NCI-H2029 (cell line): ENCODE measurements around the gene RETREG1.

ENCODE experiments used
- DNase-seq: peaks from one replicate; lab custom pipeline; 2025; lab: John Stamatoyannopoulos, UW

RETREG1 gene

GRCh38 chr5:16528382-16529110 lies 88.3 kb downstream of the RETREG1 start:
- no peak for DNase-seq

DNA sequence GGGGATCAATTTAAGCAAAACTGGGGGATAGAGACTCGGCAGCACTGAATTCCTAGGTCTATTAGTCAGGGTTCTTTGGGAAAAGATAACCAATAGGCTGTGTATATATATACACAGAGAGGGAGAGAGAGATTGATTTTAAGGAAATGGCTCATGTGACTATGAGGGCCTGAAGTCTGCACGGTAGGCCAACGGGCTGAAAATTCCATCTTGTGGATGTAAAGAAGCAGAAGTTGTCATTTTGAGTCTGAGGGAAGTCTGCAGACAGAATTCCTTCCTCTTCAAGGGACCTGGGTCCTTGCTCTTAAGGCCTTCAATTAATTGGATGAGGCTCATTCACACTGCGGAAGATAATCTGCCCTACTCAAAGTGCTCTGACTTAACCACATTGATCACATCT lies 91.1 kb downstream of the RETREG1 start:
- no peak for DNase-seq

- DNase-seq = no peak
These were observed 92.5 kb downstream of the RETREG1 start for GRCh38 chr5:16524286-16524685.

- DNase-seq = no peak
These were observed 95.0 kb downstream of the RETREG1 start for GRCh38 chr5:16521521-16522483.

GRCh38 chr5:16520841-16521240 lies 96.0 kb downstream of the RETREG1 start:
- peak; percentile 11 for DNase-seq

- DNase-seq = no peak
These were observed 97.4 kb downstream of the RETREG1 start for GRCh38 chr5:16519435-16519834.

DNA sequence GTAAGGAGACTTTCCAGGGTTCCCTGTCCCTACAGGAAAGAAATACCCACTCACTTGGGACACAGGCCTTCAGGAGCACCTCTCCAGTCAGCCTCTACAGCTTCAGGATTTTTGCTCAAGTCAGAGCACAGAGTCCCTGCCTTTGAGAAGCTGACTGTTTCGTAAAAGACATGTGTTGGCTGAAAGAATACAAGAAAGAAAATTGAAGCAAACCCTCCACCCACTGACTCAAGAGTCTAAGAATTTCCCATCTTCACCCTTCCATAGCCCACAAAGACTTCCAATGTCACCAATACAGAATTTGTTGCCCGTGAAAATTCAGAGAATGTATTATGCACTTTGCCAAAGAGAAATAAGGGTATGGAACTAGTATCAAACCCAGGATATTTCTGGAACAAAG lies 98.2 kb downstream of the RETREG1 start:
- DNase-seq = no peak

DNA sequence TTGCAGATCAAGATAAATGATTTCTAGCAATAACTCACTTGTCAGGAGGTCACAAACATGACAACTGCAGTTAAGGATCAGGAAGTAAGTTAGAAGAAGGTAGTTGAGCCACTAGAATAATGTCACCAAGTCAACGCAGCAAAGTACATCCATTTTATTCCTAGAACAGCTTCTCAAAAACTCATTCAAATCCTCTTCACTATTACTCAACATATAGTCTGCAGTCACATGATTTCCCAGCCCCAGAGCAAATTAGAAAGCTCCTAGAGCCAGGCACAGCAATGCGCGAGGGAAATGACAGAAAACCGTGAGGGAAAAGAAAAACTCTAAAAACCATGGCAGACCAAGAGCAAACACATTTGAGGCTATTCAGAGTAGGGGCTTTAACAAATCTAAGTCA lies 101.3 kb downstream of the RETREG1 start:
- DNase-seq = no peak

DNA sequence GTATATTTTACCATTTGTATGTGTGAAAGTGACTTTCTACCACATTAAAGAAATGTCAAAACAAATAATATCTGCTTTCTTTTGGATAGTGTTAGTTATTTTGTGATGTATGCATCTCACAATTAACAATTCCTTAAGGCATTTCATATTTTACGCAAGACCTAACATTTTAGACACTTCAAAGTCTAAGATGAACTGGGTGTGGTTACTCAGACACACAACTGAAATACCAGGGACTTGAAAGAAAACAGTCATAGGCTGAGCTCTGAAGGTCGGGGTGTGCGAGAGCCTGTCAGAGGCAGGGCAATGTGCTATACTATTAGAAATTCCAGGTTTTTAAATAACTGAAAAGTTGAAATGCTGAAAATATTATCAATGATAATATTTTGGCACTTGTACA lies 106.7 kb downstream of the RETREG1 start:
- no peak for DNase-seq

DNA sequence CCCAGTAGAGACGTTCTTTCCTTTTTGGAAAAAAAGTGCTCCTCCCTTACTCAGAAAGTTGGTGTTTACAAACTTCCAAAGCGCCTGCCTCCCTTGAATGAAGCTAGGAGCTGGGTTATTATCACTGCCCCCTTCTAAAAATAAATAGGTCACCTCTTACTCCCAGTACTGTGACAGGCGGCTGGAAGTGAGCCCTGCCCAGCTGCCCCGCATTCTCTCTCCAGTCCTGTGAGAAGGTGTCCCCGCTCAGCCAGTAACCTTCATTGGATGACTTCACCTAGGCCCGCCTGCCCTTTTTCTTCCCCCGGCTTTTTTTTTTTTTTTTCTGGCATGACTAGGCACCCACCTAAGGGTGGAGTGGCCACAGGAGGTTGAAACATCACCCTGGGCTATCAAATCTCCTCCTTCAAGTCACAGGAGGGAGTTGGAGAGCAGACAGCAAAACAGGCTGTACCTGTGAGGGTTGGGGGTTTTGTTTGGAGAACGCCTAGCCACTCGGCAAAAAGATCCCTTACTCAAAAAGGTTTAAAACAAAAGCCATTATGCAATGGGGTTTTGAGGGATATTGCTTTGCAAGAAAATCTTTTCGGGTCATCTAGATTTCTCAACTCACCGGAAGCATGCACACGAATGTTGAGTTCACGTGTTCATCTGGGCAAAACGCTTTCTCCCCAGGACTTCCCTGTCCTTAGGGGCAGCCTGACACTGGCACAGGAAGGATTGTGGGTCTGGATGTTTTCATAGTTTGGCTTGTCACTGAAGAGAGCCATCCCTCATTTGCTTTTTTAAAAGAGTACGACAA lies 107.9 kb downstream of the RETREG1 start:
- DNase-seq = no peak

GRCh38 chr5:16507716-16508115 lies 109.1 kb downstream of the RETREG1 start:
- no peak for DNase-seq

DNA sequence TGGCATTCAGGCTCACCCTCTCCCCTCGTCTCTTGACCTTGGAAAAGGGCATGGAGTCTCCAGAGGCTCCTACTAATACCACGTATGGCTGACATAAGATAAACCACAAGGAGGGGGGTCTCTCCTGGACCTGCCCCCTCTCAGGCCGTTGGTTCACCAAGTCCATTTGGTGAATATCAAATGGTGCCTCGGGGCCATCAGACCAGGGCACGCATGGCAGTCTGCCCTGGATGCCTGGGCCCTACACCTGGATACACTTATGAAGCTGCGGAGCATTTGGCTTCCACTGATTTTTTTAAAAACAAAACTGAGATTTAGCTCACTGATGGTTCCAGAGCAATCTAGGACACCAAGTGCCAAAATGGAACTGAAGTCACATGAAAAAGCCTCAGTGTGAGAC lies 110.9 kb downstream of the RETREG1 start:
- no peak for DNase-seq

GRCh38 chr5:16505140-16505891 lies 111.5 kb downstream of the RETREG1 start:
- no peak for DNase-seq

DNA sequence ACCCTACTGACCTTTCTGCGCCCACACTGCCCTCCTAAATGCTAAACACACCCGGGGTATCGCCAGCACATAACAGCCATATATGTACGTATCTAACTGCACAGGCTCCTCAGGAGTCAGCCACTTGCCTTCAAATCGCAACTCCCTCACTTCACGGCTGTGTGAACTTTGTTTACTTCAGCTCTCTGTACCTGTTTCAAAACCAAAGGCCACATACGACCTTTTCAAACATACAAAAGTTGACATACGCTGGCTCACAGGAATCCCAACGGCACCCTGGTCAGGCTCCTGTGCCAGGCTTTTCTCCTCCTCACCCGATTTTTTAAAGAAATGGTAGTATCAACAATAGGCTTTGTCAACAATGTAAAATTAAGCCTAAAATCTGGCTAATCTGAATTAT lies 112.2 kb downstream of the RETREG1 start:
- DNase-seq = no peak

GRCh38 chr5:16502866-16503265 lies 113.9 kb downstream of the RETREG1 start:
- DNase-seq = no peak

- no peak for DNase-seq
These were observed 116.8 kb downstream of the RETREG1 start for GRCh38 chr5:16500024-16500423.

DNA sequence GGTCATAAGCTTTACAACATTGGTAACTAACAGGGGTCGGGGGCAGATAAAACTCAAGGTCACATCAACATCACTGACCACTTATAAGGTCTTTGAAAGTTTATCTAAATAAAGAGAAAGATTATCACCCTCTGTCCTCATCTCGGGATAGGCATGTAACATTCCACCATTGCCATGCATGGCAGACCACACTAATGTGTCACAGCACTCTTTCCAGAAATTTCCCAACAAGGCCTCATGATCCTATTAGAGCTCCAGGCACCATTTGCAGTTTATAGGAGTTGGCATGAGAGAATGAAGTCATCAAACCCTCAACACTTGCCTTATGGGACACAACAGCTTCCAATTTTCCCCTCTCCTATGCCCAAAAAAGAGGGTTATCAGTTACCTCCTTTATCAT lies 119.3 kb downstream of the RETREG1 start:
- no peak for DNase-seq

DNA sequence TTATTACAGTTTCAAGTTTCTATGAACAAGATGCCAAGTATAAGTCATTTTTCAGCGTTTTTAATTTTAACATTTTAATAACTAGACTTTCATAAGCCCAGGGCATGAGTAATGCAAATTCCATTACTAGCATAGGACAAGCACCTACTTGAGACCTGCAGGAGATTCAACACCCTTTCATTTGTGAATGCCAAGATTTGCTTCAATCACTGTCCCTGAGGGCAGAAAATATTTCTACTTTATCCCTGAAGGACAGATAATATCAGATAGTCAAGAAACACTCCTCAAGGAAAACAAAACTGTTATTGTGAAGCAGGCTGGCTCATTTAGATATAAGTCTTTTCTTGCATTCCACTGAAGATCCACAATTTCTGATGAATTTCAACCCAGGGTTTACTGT lies 123.5 kb downstream of the RETREG1 start:
- DNase-seq = no peak

- DNase-seq = no peak
These were observed 124.2 kb downstream of the RETREG1 start for GRCh38 chr5:16492398-16493140.

- no peak for DNase-seq
These were observed 125.9 kb downstream of the RETREG1 start for GRCh38 chr5:16490911-16491310.

DNA sequence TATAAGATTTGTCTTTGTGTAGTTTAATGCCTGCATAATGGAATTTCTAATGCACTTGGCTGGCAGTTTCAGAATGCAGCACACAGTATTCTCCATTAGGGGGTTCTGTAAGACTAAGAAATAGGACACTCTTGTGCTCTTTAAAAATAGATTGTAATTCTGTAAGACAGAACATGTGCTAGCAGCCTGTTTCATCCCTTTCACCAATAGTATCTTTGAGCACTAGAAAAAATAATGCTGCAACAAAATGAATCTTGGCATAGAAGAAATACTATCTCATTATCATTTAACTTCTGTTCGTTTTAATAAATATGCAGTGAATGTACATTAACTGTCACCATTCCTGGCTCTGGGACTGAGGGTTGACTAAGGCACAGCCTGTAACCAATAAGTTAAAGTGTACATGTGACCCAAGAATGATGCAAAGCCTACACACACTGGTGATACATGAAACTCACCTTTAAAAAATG lies 127.4 kb downstream of the RETREG1 start:
- DNase-seq = peak; percentile 42
